ENCODE data around the gene UBP1. TPM values are rescaled to one million over a fixed set of nuclear protein-coding genes. Genes with fewer than 3 reads are reported as not detected.

UBP1 gene
- total and polyA plus RNA-seq, 2 donors (not counting 1 experiment from before 2014, with no cell fraction given), result 50.7 to 75.4 TPM

Small RNA genes within 50 kb of the gene (small RNA-seq; reads per million reads assigned to genes)
- not detected for gene RNU7-110P (ENCODE audit: insufficient read length, low read depth, low replicate concordance)

Other genes starting within 250 kb of the UBP1 start
- 0.15 and 0.30 TPM in 2 replicates for gene SUSD5, start 221.6 kb downstream of the UBP1 start, total RNA-seq
- 0.12 and 0.15 TPM in 2 replicates for gene SUSD5, start 221.6 kb downstream of the UBP1 start, polyA plus RNA-seq
- 0.34 TPM in 1 of 2 replicates, not detected in the other for gene FBXL2, start 163.0 kb downstream of the UBP1 start, total RNA-seq
- gene FBXL2, start 163.0 kb downstream of the UBP1 start, polyA plus RNA-seq, result not detected in 2 replicates